Endothelial cell of umbilical vein (primary cell): ENCODE measurements around the gene ACTL6A. TPM values are rescaled to one million over a fixed set of nuclear protein-coding genes. Genes with fewer than 3 reads are reported as not detected.

ENCODE experiments used
- BruUV-seq: library from RNA; stranded (reverse); fragments of 400-500 nt; replicated peaks from 2 replicates; lab custom pipeline; 2021; lab: Mats Ljungman, UMichigan
- CTCF ChIA-PET: fragments of 300-600, 350-600 bp; sonication (Branson Sonifier 250); formaldehyde crosslinking; loops from one replicate; lab custom pipeline; 2021; ENCODE audit warnings: antibody characterized with exemption, inconsistent platforms; lab: Charles Lee
- POLR2A ChIA-PET: fragments of 300-600, 350-600 bp; sonication (Branson Sonifier 250); formaldehyde crosslinking; loops from one replicate; lab custom pipeline; 2021; ENCODE audit warnings: antibody characterized with exemption, inconsistent platforms; lab: Charles Lee
- DNase-seq: peaks from one replicate; pipeline ENCODE4 v3.0.0-alpha.2; 2011; ENCODE audit warnings: low read depth, low spot score
- FAIRE-seq: peaks from 2 replicates; lab custom pipeline; 2011; peaks lifted over from hg19 to GRCh38; lab: Jason Lieb, UNC
- H2AFZ ChIP-seq: 2 replicates; pipeline ENCODE4 v1.6.0; 2012; ENCODE audit warnings: low read depth, low read length, control low read depth, inconsistent platforms
- H3K27ac ChIP-seq: 2 replicates; pipeline ENCODE4 v1.5.1; 2011; ENCODE audit warnings: low read depth, mild to moderate bottlenecking, control low read depth, low read length, moderate library complexity; ENCODE audit not compliant: insufficient read depth
- H3K27me3 ChIP-seq, 2 experiments: 2 replicates each; pipeline versions ENCODE4 v1.6.0 to v1.6.1; 2011; ENCODE audit warnings: low read length in 2 of 2, mixed read lengths in 1 of 2; ENCODE audit not compliant: control insufficient read depth in 2 of 2, insufficient read depth in 2 of 2
- H3K36me3 ChIP-seq, 2 experiments: 2 replicates in 1 of 2; 3 replicates in 1 of 2; pipeline ENCODE4 v1.5.1; 2011; ENCODE audit warnings: low read length in 2 of 2, mild to moderate bottlenecking in 1 of 2, moderate library complexity in 1 of 2; ENCODE audit not compliant: control insufficient read depth in 2 of 2, insufficient read depth in 2 of 2; ENCODE audit errors: extremely low read depth in 1 of 2
- H3K4me1 ChIP-seq: 3 replicates; pipeline ENCODE4 v1.5.1; 2011; ENCODE audit warnings: mild to moderate bottlenecking, low read length; ENCODE audit not compliant: control insufficient read depth, insufficient read depth; ENCODE audit errors: extremely low read depth
- H3K4me2 ChIP-seq: 2 replicates; pipeline ENCODE4 v1.6.1; 2011; ENCODE audit warnings: low read length, control low read depth, mixed read lengths; ENCODE audit not compliant: insufficient read depth
- H3K4me3 ChIP-seq, 3 experiments: fragments of 200-600 bp in 1 of 3; sonication (generic), shearing (Covaris generic) in 1 of 3; replicated peaks in 1 of 3; 2 replicates each; pipeline ENCODE4 v1.5.1; 2011 to 2016; ENCODE audit warnings: control low read depth in 3 of 3, low read length in 3 of 3, mild to moderate bottlenecking in 2 of 3, inconsistent platforms in 1 of 3, low read depth in 1 of 3, moderate library complexity in 1 of 3; ENCODE audit not compliant: insufficient read depth in 1 of 3
- H3K79me2 ChIP-seq: 2 replicates; pipeline ENCODE4 v1.6.0; 2012; ENCODE audit warnings: low read length, inconsistent platforms; ENCODE audit not compliant: control insufficient read depth, insufficient read depth
- H3K9ac ChIP-seq: replicated peaks from 2 replicates; pipeline ENCODE3; 2011; ENCODE audit warnings: low read length, control low read depth; ENCODE audit not compliant: insufficient read depth; ENCODE audit errors: extremely low read depth
- H3K9me1 ChIP-seq: replicated peaks from 3 replicates; pipeline ENCODE4 v1.6.0; 2011; ENCODE audit warnings: mild to moderate bottlenecking, low read length; ENCODE audit not compliant: control insufficient read depth, insufficient read depth; ENCODE audit errors: extremely low read depth
- H3K9me3 ChIP-seq: replicated peaks from 2 replicates; pipeline ENCODE4 v1.5.1; 2012; ENCODE audit warnings: low read length, inconsistent platforms; ENCODE audit not compliant: control insufficient read depth, insufficient read depth
- H4K20me1 ChIP-seq: replicated peaks from 2 replicates; pipeline ENCODE3; 2011; ENCODE audit warnings: mild to moderate bottlenecking, low read length; ENCODE audit not compliant: control insufficient read depth, insufficient read depth; ENCODE audit errors: extremely low read depth
- CTCF ChIP-seq, 2 donors: IDR thresholded peaks; 1 replicate in 1 of 2; 2 replicates in 1 of 2; pipeline ENCODE4 v1.5.1; 2011; ENCODE audit warnings: low read length in 2 of 2, mild to moderate bottlenecking in 2 of 2, moderate library complexity in 2 of 2, control low read depth in 1 of 2, inconsistent platforms in 1 of 2, low read depth in 1 of 2; ENCODE audit not compliant: insufficient read depth in 1 of 2; ENCODE audit errors: extremely low read depth in 1 of 2
- FOS ChIP-seq: IDR thresholded peaks from 2 replicates; pipeline ENCODE4 v1.6.1; 2011; ENCODE audit warnings: mild to moderate bottlenecking, low read length, moderate library complexity, borderline replicate concordance; ENCODE audit not compliant: insufficient read depth
- GATA2 ChIP-seq: IDR thresholded peaks from 2 replicates; pipeline ENCODE4 v1.7.0; 2011; ENCODE audit warnings: low read depth, mild to moderate bottlenecking, moderate library complexity, mixed read lengths, low read length; ENCODE audit not compliant: insufficient read length, insufficient read depth
- JUN ChIP-seq: IDR thresholded peaks from 2 replicates; pipeline ENCODE4 v1.6.1; 2011; ENCODE audit warnings: borderline replicate concordance, low read depth; ENCODE audit not compliant: insufficient read length, insufficient read depth
- MAX ChIP-seq: IDR thresholded peaks from 2 replicates; pipeline ENCODE4 v1.6.1; 2011; ENCODE audit not compliant: insufficient read depth, insufficient read length
- MYC ChIP-seq: IDR thresholded peaks from one replicate; pipeline ENCODE4 v1.6.1; 2011; ENCODE audit warnings: mild to moderate bottlenecking, low read depth, low read length
- POLR2A ChIP-seq: IDR thresholded peaks from 2 replicates; pipeline ENCODE4 v1.6.1; 2012; ENCODE audit warnings: low read depth, mild to moderate bottlenecking, control low read depth, low read length
- dilution Hi-C: fragments of 300-500 bp; cut with MboI; formaldehyde crosslinking; loops from one replicate; pipeline ENCODE4 v1.15.0; 2019; ENCODE audit warnings: low sequenced_read_pairs; ENCODE audit not compliant: extremely low pct_ligation_motif_present
- intact Hi-C: fragments of 100-400 bp; cut with micrococcal nuclease; formaldehyde crosslinking; loops from one replicate; pipeline ENCODE4 v1.10.0; 2022
- polyA plus RNA-seq, 4 experiments: library from polyadenylated mRNA; depleted of rRNA in 3 of 4; stranded (reverse) in 3 of 4; unstranded in 1 of 4; fragments of >200 nt; gene quantifications; 2 replicates each; pipeline versions ENCODE4 v1.2.1 to v1.2.3, GENCODE V29; 2011 to 2012; ENCODE audit warnings: missing spikeins in 1 of 4
- total RNA-seq: library from RNA; stranded (reverse); gene quantifications from 2 replicates; pipeline ENCODE4 v1.2.3, GENCODE V29; 2021

ACTL6A gene
- total and polyA plus RNA-seq, 2 donors (not counting 3 experiments of a cell fraction or from before 2014, with no cell fraction given), result 68.3 to 96.2 TPM

- no TSS peak for BruUV-seq
- Histone ChIP-seq H4K20me1 (no peaks in the 10 kb centered on the region), H3K36me3 (no peaks in the 10 kb centered on the region), H3K4me1 (no peaks in the 10 kb centered on the region), H3K79me2 (no peaks in the 10 kb centered on the region), H3K4me3 (no peak overlapping the region), H3K9ac (no peak overlapping the region), H3K27me3 (no peaks in the 10 kb centered on the region), H2AFZ (no peak overlapping the region), H3K9me1 (no peaks in the 10 kb centered on the region), H3K9me3 (no peaks in the 10 kb centered on the region), H3K27ac (no peak overlapping the region), H3K4me2 (no peak overlapping the region)
- no peak for DNase-seq
- TF ChIP-seq MAX, result no peak
- no peak for TF ChIP-seq CTCF (IDR thresholded peaks at IDR 0.05; ENCODE audit: extremely low read depth in 1 of 2, insufficient read depth in 1 of 2, low read depth in 1 of 2, low read length in 2 of 2)
- TF ChIP-seq MYC, result no peak
- intact Hi-C loops (no loop called here), dilution Hi-C loops (no loop called here)
- CTCF ChIA-PET, result interaction anchor here (0.8 kb wide), 1 partner anchor 99 kb away, joined by 3 read pairs; no protein-coding TSS in a partner anchor
- FAIRE-seq, result no peak
- POLR2A ChIA-PET, result no interaction called here
Observed at GRCh38 chr3:179544981-179545645, 17.6 kb upstream of the ACTL6A start.

GRCh38 chr3:179546814-179547241 lies 15.9 kb upstream of the ACTL6A start:
- Histone ChIP-seq H3K4me1 (no peaks in the 10 kb centered on the region), H3K27ac (no peak overlapping the region), H4K20me1 (no peaks in the 10 kb centered on the region), H3K36me3 (no peaks in the 10 kb centered on the region), H3K9me3 (no peaks in the 10 kb centered on the region), H3K4me2 (no peak overlapping the region), H3K79me2 (no peaks in the 10 kb centered on the region), H3K27me3 (no peaks in the 10 kb centered on the region), H2AFZ (no peak overlapping the region), H3K9ac (no peak overlapping the region), H3K9me1 (no peaks in the 10 kb centered on the region), H3K4me3 (no peak overlapping the region)
- no peak for TF ChIP-seq JUN
- TF ChIP-seq MAX, result no peak
- no peak for TF ChIP-seq FOS
- no peak for TF ChIP-seq POLR2A
- no peak for TF ChIP-seq GATA2
- TF ChIP-seq CTCF (IDR thresholded peaks at IDR 0.05; ENCODE audit: extremely low read depth in 1 of 2, insufficient read depth in 1 of 2, low read depth in 1 of 2, low read length in 2 of 2), result no peak
- POLR2A ChIA-PET, result no interaction called here
- DNase-seq (no peak), FAIRE-seq (no peak)
- no TSS peak for BruUV-seq
- CTCF ChIA-PET, result interaction anchor here (1.7 kb wide), 1 partner anchor 100 kb away, joined by 6 read pairs; no protein-coding TSS in a partner anchor
- intact Hi-C loops, result no loop called here
- dilution Hi-C loops, result no loop called here
